Endothelial cell (in vitro differentiated cells): Measurements from ENCODE around the gene AP2S1. TPM values are rescaled to one million over a fixed set of nuclear protein-coding genes. Genes with fewer than 3 reads are reported as not detected.

Experiments used
- DNase-seq: peaks from one replicate; pipeline ENCODE4 v3.0.0; 2021; ENCODE audit warnings: low spot score
- H3K27ac Mint-ChIP-seq: one replicate; pipeline ENCODE4 v1.8.0; 2021; ENCODE audit warnings: mixed read lengths, inconsistent platforms; ENCODE audit not compliant: unreplicated experiment
- H3K27me3 Mint-ChIP-seq: one replicate; pipeline ENCODE4 v1.8.0; 2021; ENCODE audit warnings: mild to moderate bottlenecking, moderate library complexity, mixed read lengths, inconsistent platforms; ENCODE audit not compliant: unreplicated experiment
- H3K36me3 Mint-ChIP-seq: one replicate; pipeline ENCODE4 v1.8.0; 2021; ENCODE audit warnings: mild to moderate bottlenecking, low read depth, mixed read lengths, inconsistent platforms; ENCODE audit not compliant: unreplicated experiment
- H3K4me1 Mint-ChIP-seq: one replicate; pipeline ENCODE4 v1.8.0; 2021; ENCODE audit warnings: mild to moderate bottlenecking, mixed read lengths, inconsistent platforms; ENCODE audit not compliant: unreplicated experiment
- H3K4me3 Mint-ChIP-seq: one replicate; pipeline ENCODE4 v1.8.0; 2021; ENCODE audit warnings: mild to moderate bottlenecking, mixed read lengths, inconsistent platforms; ENCODE audit not compliant: unreplicated experiment
- H3K9me3 Mint-ChIP-seq: one replicate; pipeline ENCODE4 v1.8.0; 2021; ENCODE audit warnings: mixed read lengths, inconsistent platforms; ENCODE audit not compliant: unreplicated experiment
- CTCF ChIP-seq: fragments of 200-600 bp; sonication (generic); IDR thresholded peaks from one replicate; pipeline ENCODE4 v1.5.0; 2021; ENCODE audit warnings: antibody characterized with exemption; ENCODE audit not compliant: unreplicated experiment
- long read RNA-seq: library from polyadenylated mRNA; unstranded; transcript quantifications from one replicate; pipeline ENCODE4 v2.0.0, GENCODE V29; 2020; ENCODE audit not compliant: unreplicated experiment
- total RNA-seq: library from RNA; stranded (reverse); fragmentation: NEBNext Ultra II Directional; extraction: Animal tissue kit (Norgen Biotek cat#: 25700); gene quantifications from one replicate; pipeline ENCODE4 v1.2.1, GENCODE V29; 2021; ENCODE audit not compliant: unreplicated experiment

The AP2S1 gene
- 381 TPM for total RNA-seq
- long read RNA-seq, transcript AP2S1-203 (4 exons, 636 nt): minor isoform, 9 of 312 reads
- long read RNA-seq, transcript AP2S1-209 (5 exons, 898 nt): minor isoform, 89 of 312 reads
- long read RNA-seq, transcript AP2S1-204 (4 exons, 707 nt): minor isoform, 6 of 312 reads
- long read RNA-seq, transcript AP2S1-201 (5 exons, 935 nt): major isoform, 191 of 312 reads
- long read RNA-seq, partial matches to known transcripts: 1 of 312 reads
- long read RNA-seq, other reads (novel, unspliced or antisense): 9 of 312 reads

DNA sequence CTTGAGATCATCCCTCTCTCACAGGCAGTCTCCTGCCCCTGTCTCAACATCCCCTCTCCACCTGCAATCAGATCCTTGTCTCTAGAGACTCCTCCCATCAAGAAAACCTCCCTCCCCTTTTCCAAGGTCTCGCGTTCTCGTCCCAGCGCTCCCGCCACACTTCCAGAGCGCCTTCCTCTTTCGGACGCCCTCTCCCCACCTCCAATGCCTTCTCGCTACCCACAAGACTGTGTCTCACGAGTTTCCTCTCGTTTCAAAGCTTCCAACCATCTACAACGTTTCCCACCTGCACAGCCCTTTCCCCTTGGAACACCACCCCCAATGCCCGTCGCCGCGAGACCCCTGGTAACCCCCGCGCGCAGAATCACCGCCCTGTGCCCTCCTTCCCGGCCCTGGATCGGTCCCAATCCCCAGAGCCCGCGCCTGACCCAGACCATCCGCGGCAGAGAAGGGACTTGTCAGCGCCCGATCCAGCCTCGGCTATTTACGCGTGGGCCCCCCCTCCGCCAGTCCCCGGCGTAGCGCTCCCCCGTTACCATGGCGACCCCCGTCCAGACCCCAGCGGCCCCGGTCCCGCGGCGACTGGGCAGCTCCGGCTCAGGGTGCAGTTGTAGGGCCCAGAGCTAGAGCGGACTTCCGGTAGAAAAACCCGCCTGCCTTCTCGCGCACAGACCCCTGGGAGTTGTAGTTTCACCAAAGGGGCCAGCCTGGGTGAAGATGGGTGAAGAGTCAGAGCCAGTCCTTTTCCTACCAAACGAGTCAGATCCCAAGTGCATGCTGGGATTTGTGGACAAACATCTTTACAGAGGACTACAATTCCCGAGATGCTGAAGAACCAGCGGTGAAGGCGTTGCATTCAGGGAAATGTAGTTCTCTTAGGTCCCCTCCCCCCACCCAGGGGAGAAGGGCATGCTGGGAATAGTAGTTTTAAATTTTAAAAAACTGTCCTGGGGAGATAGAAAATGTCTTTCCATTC, at the start of gene AP2S1:
Gene AP2S1 (minus strand): TSS at position 619 of the 976 bp plus-strand sequence. CDS start 80 bp downstream, at position 539.
- peak; percentile 92 for DNase-seq
- peaks cover 14% of the 10 kb centered on the region for H3K27me3 Mint-ChIP-seq
- H3K36me3 Mint-ChIP-seq: peaks cover 21% of the 10 kb centered on the region
- no peak for TF ChIP-seq CTCF
- H3K4me1 Mint-ChIP-seq: peaks cover 27% of the 10 kb centered on the region
- H3K9me3 Mint-ChIP-seq: no peaks in the 10 kb centered on the region
- peak within 1 kb of the TSS; percentile 100 for H3K27ac Mint-ChIP-seq
- peak within 1 kb of the TSS; percentile 100 for H3K4me3 Mint-ChIP-seq

GRCh38 chr19:46900341-46900740, 49.7 kb upstream of the AP2S1 start:
- TF ChIP-seq CTCF: no peak
- H3K4me1 Mint-ChIP-seq: peaks cover 36% of the 10 kb centered on the region
- no peaks in the 10 kb centered on the region for H3K9me3 Mint-ChIP-seq
- no peak for DNase-seq
- peaks cover 5% of the 10 kb centered on the region for H3K36me3 Mint-ChIP-seq
- no peak overlapping the region for H3K27ac Mint-ChIP-seq
- H3K4me3 Mint-ChIP-seq: no peak overlapping the region
- peaks cover 1% of the 10 kb centered on the region for H3K27me3 Mint-ChIP-seq

GRCh38 chr19:46898731-46899130, 48.1 kb upstream of the AP2S1 start:
- Mint-ChIP-seq H3K4me1 (peaks cover 24% of the 10 kb centered on the region), H3K36me3 (peaks cover under 1% of the 10 kb centered on the region), H3K4me3 (no peak overlapping the region), H3K9me3 (no peaks in the 10 kb centered on the region), H3K27ac (no peak overlapping the region), H3K27me3 (peaks cover under 1% of the 10 kb centered on the region)
- peak; percentile 4 for DNase-seq
- TF ChIP-seq CTCF: no peak

DNA sequence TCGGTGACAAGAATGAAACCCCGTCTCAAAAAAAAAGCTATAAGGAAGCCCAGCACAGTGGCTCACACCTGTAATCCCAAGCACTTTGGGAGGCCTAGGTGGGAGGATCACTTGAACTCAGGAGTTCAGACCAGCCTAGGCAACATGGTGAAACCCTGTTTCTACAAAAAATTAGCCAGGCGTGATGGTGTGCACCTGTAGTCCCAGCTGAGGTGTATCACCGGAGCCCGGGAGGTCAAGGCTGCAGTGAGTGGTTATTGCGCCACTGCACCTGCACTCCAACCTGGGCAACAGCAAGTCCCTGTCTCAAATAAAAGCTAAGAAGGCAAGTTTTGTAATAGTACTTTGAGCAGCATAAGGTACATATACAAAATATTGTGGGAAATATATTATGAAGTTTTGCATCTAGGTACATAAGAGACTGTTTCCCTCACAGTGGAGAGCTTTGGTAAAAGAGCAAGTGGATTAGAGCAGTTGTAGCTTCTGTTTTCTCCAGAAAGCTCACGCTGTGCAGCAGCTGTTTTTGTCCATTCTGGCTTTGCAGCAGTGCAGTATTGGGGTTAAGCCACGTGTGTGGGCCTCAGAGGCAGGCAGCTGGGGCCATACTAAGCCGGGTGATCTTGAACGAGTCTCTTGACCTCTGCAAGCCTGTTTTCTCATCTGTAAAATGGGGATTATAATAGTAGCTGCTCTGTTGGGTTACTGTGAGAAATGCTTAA, 45.6 kb upstream of the AP2S1 start:
- no peak overlapping the region for H3K4me3 Mint-ChIP-seq
- peaks cover 6% of the 10 kb centered on the region for H3K4me1 Mint-ChIP-seq

More for the DNA sequence above, 45.6 kb upstream of the AP2S1 start:
- no peak for TF ChIP-seq CTCF
- H3K27ac Mint-ChIP-seq: no peak overlapping the region
- DNase-seq: no peak
- H3K36me3 Mint-ChIP-seq: no peaks in the 10 kb centered on the region
- H3K27me3 Mint-ChIP-seq: no peaks in the 10 kb centered on the region
- no peaks in the 10 kb centered on the region for H3K9me3 Mint-ChIP-seq
